ENCODE results near the gene FARP1.

The FARP1 gene

GRCh38 chr13:98141091-98141490, 1.8 kb upstream of the FARP1 start:
- no peak overlapping the region for H3K27ac ChIP-seq
- TF ChIP-seq CTCF (conservative IDR thresholded peaks at IDR 0.05) = no peak

- no peak for TF ChIP-seq CTCF (conservative IDR thresholded peaks at IDR 0.05)
- peak overlapping the region; percentile 95 for H3K27ac ChIP-seq
Measured at GRCh38 chr13:98141509-98142379, 1.1 kb upstream of the FARP1 start.

GRCh38 chr13:98143157-98143553, 261 bp downstream of the FARP1 start:
- peak; percentile 35 for TF ChIP-seq CTCF (conservative IDR thresholded peaks at IDR 0.05)
- H3K27ac ChIP-seq = peak overlapping the region; percentile 95

- H3K27ac ChIP-seq = peak overlapping the region; percentile 95
- TF ChIP-seq CTCF (conservative IDR thresholded peaks at IDR 0.05) = no peak
Measured at GRCh38 chr13:98143601-98144026, 720 bp downstream of the FARP1 start.

- no peak for TF ChIP-seq CTCF (conservative IDR thresholded peaks at IDR 0.05)
- H3K27ac ChIP-seq = peak overlapping the region; percentile 95
Measured at GRCh38 chr13:98144027-98144741, 1.3 kb downstream of the FARP1 start.

- H3K27ac ChIP-seq = peak overlapping the region; percentile 95
- TF ChIP-seq CTCF (conservative IDR thresholded peaks at IDR 0.05) = peak; percentile 37
Measured at GRCh38 chr13:98144801-98145350, 2.0 kb downstream of the FARP1 start.

GRCh38 chr13:98147521-98147920, 4.6 kb downstream of the FARP1 start:
- no peak overlapping the region for H3K27ac ChIP-seq
- peak; percentile 22; the same call in 1 of the 2 replicates for TF ChIP-seq CTCF (conservative IDR thresholded peaks at IDR 0.05)
